Upper lobe of left lung (tissue), 6 donors: Measurements from ENCODE around the gene POLN. TPM values are rescaled to one million over a fixed set of nuclear protein-coding genes. Genes with fewer than 3 reads are reported as not detected.
"Not testable (repeated sequence)": the region's sequence is repeated elsewhere in the genome, so short reads cannot be mapped to it uniquely, and the experiment has no call there.

Source experiments
- ATAC-seq, 2 donors: fragments of 200-7000 bp; cut with Tn5 transposase; one replicate each; pipeline ENCODE4 v1.9.1; 2022; ENCODE audit warnings: mild to moderate bottlenecking in 2 of 2, moderate library complexity in 2 of 2; ENCODE audit not compliant: low FRiP score in 2 of 2
- DNase-seq, 2 donors: peaks; one replicate each; pipeline ENCODE4 v3.0.0-alpha.2; 2019 to 2020
- H3K27ac ChIP-seq, 4 donors: fragments of 200-600 bp; sonication (generic); one replicate each; pipeline ENCODE4 v1.5.1; 2016 to 2019
- H3K27me3 ChIP-seq, 4 donors: fragments of 200-600 bp; sonication (generic); one replicate each; pipeline ENCODE4 v1.5.1; 2017 to 2019
- H3K36me3 ChIP-seq, 4 donors: fragments of 200-600 bp; sonication (generic); one replicate each; pipeline ENCODE4 v1.5.1; 2016 to 2019
- H3K4me1 ChIP-seq, 4 donors: fragments of 200-600 bp; sonication (generic); one replicate each; pipeline ENCODE4 v1.5.1; 2018 to 2019
- H3K4me3 ChIP-seq, 4 donors: fragments of 200-600 bp; sonication (generic); one replicate each; pipeline ENCODE4 v1.5.1; 2017 to 2019; ENCODE audit warnings: mild to moderate bottlenecking in 2 of 4, moderate library complexity in 1 of 4
- H3K9me3 ChIP-seq, 4 donors: fragments of 200-600 bp; sonication (generic); one replicate each; pipeline ENCODE4 v1.5.1; 2018 to 2019
- EP300 ChIP-seq, 4 donors: sonication (generic); formaldehyde crosslinking; IDR thresholded peaks; one replicate each; pipeline ENCODE4 v1.5.1; 2017; ENCODE audit warnings: antibody characterized with exemption in 4 of 4, control low read depth in 2 of 4
- POLR2A ChIP-seq, 4 donors: fragments of 450-650 bp; IDR thresholded peaks; one replicate each; pipeline ENCODE4 v1.5.1; 2016 to 2017; ENCODE audit warnings: antibody characterized with exemption in 4 of 4, mild to moderate bottlenecking in 2 of 4
- POLR2AphosphoS5 ChIP-seq, 2 donors: sonication (generic); formaldehyde crosslinking; IDR thresholded peaks; one replicate each; pipeline ENCODE4 v1.5.1; 2017; ENCODE audit warnings: antibody characterized with exemption in 2 of 2
- WGBS, 2 donors: methylation state at CpG; one replicate each; pipeline ENCODE4 v1.1.5; 2017 to 2018; 5-methylcytosine and 5-hydroxymethylcytosine counted together
- total RNA-seq, 6 donors: library from RNA; depleted of rRNA in 4 of 6; stranded (reverse); fragments of >200 nt in 4 of 6; gene quantifications; one replicate each; pipeline versions ENCODE4 v1.1.0 to v1.2.1, GENCODE V29; 2016 to 2021
- TF ChIP-seq, protein P1 (sequence below), 6 experiments: fragments of 450-650 bp in 4 of 6; fragments of 200-600 bp in 2 of 6; sonication (generic) in 2 of 6; IDR thresholded peaks; one replicate each; pipeline ENCODE4 v1.5.1; 2016 to 2019; ENCODE audit warnings: antibody characterized with exemption in 6 of 6
- donor health status: DM: no; HTN: no; CAD: no; lungs with moderate emphysema.
- donor health status: DM: no; HTN: yes; CAD: no; lungs with severe emphysema.

Gene POLN
- total RNA-seq, 6 donors from 2014 or later: 0.89 to 5.5 (median 2.6) TPM

DNA sequence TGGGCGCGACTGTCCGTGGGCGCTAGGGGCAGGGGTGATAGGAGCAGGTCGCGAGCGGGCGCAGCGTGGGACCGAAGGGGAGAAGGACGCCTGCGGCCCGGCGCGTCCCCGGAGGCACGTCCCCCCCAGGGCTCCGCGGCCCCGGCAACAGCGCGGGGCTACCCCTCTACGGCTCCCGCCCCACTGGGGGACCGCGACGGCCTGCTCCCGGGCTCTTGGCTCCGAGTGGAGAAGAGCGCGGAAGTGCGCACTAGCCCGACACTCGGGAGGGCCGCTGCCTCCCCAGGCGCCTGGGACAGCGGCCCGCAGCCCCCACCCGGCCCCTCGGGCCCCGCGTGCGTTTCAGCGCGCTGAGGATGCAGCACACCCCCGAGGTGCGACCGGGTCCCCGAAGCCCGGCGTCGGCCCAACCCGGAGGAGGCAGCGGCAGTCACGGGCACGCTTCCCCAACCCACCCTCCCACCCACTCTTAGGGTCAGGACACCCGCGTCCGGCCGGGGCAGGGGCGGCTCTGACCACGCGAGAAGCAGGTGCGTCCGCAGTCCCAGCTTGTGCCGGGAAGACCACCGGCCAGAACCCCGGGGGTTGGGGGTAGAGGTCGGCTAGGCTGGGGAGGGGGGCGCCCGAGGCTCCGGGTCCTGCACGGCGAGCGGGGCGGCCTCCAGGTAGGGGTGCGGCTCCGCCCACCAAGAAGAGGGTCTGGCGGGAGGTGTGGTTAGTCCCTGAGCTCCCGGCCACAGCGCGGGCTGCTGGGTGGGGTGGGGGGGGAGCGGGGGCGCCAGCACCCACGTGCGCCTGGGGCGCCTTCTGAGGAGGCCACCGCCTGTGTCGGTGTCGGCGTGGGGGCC lies 201.3 kb downstream of the POLN start:
- WGBS, 2 donors: 17% methylated on average over 44 of the region's 91 CpGs; no CpG with 5 or more reads in 1 of the 2 donors

GRCh38 chr4:2036866-2037265 lies 205.1 kb downstream of the POLN start:
- DNase-seq: no peak
- Histone ChIP-seq H3K27ac (no peak overlapping the region), H3K4me3 (no peak overlapping the region), H3K27me3 (peaks cover 0 to 20% (median 16%) of the 10 kb centered on the region in 4 donors), H3K36me3 (no peaks in the 10 kb centered on the region), H3K9me3 (no peaks in the 10 kb centered on the region), H3K4me1 (peaks cover 13 to 17% (median 17%) of the 10 kb centered on the region in 4 donors)
- WGBS, 2 donors: 60 to 73% methylated on average over 7 of the region's 7 CpGs
- no peak for ATAC-seq
- TF ChIP-seq, protein P1, sequence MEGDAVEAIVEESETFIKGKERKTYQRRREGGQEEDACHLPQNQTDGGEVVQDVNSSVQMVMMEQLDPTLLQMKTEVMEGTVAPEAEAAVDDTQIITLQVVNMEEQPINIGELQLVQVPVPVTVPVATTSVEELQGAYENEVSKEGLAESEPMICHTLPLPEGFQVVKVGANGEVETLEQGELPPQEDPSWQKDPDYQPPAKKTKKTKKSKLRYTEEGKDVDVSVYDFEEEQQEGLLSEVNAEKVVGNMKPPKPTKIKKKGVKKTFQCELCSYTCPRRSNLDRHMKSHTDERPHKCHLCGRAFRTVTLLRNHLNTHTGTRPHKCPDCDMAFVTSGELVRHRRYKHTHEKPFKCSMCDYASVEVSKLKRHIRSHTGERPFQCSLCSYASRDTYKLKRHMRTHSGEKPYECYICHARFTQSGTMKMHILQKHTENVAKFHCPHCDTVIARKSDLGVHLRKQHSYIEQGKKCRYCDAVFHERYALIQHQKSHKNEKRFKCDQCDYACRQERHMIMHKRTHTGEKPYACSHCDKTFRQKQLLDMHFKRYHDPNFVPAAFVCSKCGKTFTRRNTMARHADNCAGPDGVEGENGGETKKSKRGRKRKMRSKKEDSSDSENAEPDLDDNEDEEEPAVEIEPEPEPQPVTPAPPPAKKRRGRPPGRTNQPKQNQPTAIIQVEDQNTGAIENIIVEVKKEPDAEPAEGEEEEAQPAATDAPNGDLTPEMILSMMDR (IDR thresholded peaks at IDR 0.05): no peak
- TF ChIP-seq POLR2AphosphoS5 (IDR thresholded peaks at IDR 0.05) (no peak), EP300 (IDR thresholded peaks at IDR 0.05) (no peak), POLR2A (IDR thresholded peaks at IDR 0.05) (no peak)

More for the DNA sequence above, 201.3 kb downstream of the POLN start:
- Histone ChIP-seq H3K4me1 (peaks cover 23 to 27% (median 26%) of the 10 kb centered on the region in 4 donors), H3K27me3 (peaks cover 0 to 29% (median 21%) of the 10 kb centered on the region in 4 donors), H3K36me3 (no peaks in the 10 kb centered on the region), H3K27ac (no peak overlapping the region), H3K9me3 (no peaks in the 10 kb centered on the region), H3K4me3 (peak overlapping the region in 3 of 4 donors; percentile 85 to 97 (median 86))
- peak in 1 of 2 donors; percentile 85 for DNase-seq
- ATAC-seq: no peak
- TF ChIP-seq POLR2AphosphoS5 (IDR thresholded peaks at IDR 0.05): no peak

DNA sequence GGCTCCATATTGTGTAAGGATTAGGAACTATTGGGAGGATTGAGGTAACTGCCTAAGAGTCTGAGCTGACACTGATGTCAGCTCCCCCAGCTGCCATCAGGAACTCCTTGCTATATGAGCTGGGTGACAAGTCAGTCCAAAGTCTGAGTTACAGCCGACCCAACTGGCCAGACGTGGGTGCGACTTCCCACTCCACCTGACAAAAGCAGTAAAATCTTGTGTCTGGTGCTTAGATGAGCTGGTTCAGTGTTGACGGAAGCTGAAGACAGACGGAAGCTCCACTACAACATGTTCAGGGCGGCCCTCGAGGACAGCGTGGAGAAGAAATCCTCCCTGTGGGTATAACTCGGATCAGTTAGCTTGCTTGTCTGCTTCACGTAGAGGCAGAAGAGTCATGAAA lies 205.6 kb downstream of the POLN start:
- Histone ChIP-seq H3K27me3 (peaks cover 0 to 14% (median 13%) of the 10 kb centered on the region in 4 donors), H3K9me3 (no peaks in the 10 kb centered on the region), H3K4me1 (peaks cover 8 to 12% (median 11%) of the 10 kb centered on the region in 4 donors), H3K36me3 (no peaks in the 10 kb centered on the region), H3K27ac (no peak overlapping the region), H3K4me3 (no peak overlapping the region)
- DNase-seq: no peak
- TF ChIP-seq POLR2AphosphoS5 (IDR thresholded peaks at IDR 0.05) (no peak), POLR2A (IDR thresholded peaks at IDR 0.05) (no peak), EP300 (IDR thresholded peaks at IDR 0.05) (no peak)
- TF ChIP-seq, protein P1 (IDR thresholded peaks at IDR 0.05): no peak
- 88 to 93% methylated on average over 10 of the region's 10 CpGs for WGBS, 2 donors
- ATAC-seq: no peak

- H3K27me3 ChIP-seq, H3K4me1 ChIP-seq, H3K27ac ChIP-seq, H3K9me3 ChIP-seq, DNase-seq, H3K36me3 ChIP-seq, H3K4me3 ChIP-seq, ATAC-seq: not testable (repeated sequence)
These were observed 210.8 kb downstream of the POLN start for GRCh38 chr4:2031161-2031560.

DNA sequence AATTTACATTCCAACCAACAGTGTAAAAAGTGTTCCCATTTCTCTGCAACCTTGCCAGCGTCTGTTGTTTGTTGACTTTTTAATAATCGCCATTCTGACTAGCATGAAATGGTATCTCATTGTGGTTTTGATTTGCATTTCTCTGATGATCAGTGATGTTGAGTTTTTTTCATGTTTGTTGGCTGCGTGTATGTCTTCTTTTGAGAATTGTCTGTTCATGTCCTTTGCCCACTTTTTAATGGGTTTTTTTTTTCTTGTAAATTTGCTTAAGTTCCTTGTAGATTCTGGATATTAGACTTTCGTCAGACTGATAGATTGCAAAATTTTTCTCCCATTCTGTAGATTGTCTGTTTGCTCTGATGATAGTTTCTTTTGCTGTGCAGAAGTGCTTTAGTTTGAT lies 214.8 kb downstream of the POLN start:
- H3K4me3 ChIP-seq, H3K9me3 ChIP-seq, H3K36me3 ChIP-seq, H3K4me1 ChIP-seq, H3K27ac ChIP-seq, ATAC-seq, DNase-seq, H3K27me3 ChIP-seq: not testable (repeated sequence)
- 84 to 88% methylated on average over 4 of the region's 4 CpGs for WGBS, 2 donors

DNA sequence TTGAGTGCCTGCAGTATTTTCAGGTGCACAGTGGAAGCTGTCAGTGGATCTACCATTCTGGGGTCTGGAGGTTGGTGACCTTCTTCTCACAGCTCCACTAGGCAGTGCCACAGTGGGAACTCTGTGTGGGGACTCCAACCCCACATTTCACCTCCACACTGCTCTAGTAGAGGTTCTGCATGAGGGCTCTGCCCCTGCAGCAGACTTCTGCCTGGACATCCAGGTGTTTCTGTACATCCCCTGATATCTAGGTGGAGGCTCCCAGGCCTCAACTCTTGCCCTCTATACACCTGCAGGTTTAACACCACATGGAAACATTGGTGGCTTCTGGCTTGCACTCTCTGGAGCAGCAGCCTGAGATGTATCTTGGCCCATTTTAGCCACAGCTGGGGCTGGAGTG lies 216.1 kb downstream of the POLN start:
- Histone ChIP-seq H3K36me3 (no peaks in the 10 kb centered on the region), H3K27me3 (no peaks in the 10 kb centered on the region), H3K27ac (no peak overlapping the region), H3K4me3 (no peak overlapping the region), H3K9me3 (no peaks in the 10 kb centered on the region), H3K4me1 (no peaks in the 10 kb centered on the region)
- no peak for TF ChIP-seq POLR2A (IDR thresholded peaks at IDR 0.05)
- TF ChIP-seq POLR2AphosphoS5 (IDR thresholded peaks at IDR 0.05): no peak
- TF ChIP-seq, protein P1 (IDR thresholded peaks at IDR 0.05): no peak
- TF ChIP-seq EP300 (IDR thresholded peaks at IDR 0.05): no peak
- ATAC-seq: no peak
- DNase-seq: no peak
